CD8-positive, alpha-beta memory T cell (primary cell): ENCODE data around the gene NUP93. TPM values are rescaled to one million over a fixed set of nuclear protein-coding genes. Genes with fewer than 3 reads are reported as not detected.

Experiments
- CTCF ChIA-PET: fragments of 350-600 bp; sonication (Branson Sonifier 250); formaldehyde crosslinking; loops from one replicate; lab custom pipeline; 2021; ENCODE audit warnings: antibody characterized with exemption; lab: Charles Lee
- POLR2A ChIA-PET: fragments of 350-600 bp; sonication (Branson Sonifier 250); formaldehyde crosslinking; loops from one replicate; lab custom pipeline; 2021; ENCODE audit warnings: antibody characterized with exemption; lab: Charles Lee
- DNase-seq, 5 donors: peaks; one replicate each; pipeline versions ENCODE4 v3.0.0 to v3.0.0-alpha.2; 2020 to 2022; ENCODE audit warnings: mixed read lengths in 1 of 5
- H3K27ac ChIP-seq: one replicate; pipeline ENCODE4 v1.7.0; 2013; ENCODE audit warnings: low read depth, mild to moderate bottlenecking, low read length, moderate library complexity
- H3K27me3 ChIP-seq: 2 replicates; pipeline ENCODE4 v1.7.0; 2013; ENCODE audit warnings: low read length, mild to moderate bottlenecking; ENCODE audit not compliant: insufficient read depth, poor library complexity, severe bottlenecking
- H3K36me3 ChIP-seq: 2 replicates; pipeline ENCODE4 v1.7.0; 2013; ENCODE audit warnings: mild to moderate bottlenecking, low read length, moderate library complexity; ENCODE audit not compliant: insufficient read depth
- H3K4me1 ChIP-seq: 2 replicates; pipeline ENCODE4 v1.7.0; 2013; ENCODE audit warnings: mild to moderate bottlenecking, low read length, moderate library complexity; ENCODE audit not compliant: insufficient read depth
- H3K4me3 ChIP-seq: 2 replicates; pipeline ENCODE4 v1.7.0; 2013; ENCODE audit warnings: mild to moderate bottlenecking, low read length
- H3K9me3 ChIP-seq: 2 replicates; pipeline ENCODE4 v1.7.0; 2013; ENCODE audit warnings: mild to moderate bottlenecking, low read length
- H3K27ac Mint-ChIP-seq, 8 donors: one replicate each; pipeline ENCODE4 v1.8.0; 2020 to 2021; ENCODE audit warnings: mixed read lengths in 8 of 8, mild to moderate bottlenecking in 6 of 8, inconsistent platforms in 3 of 8, moderate library complexity in 3 of 8
- H3K27me3 Mint-ChIP-seq, 2 donors: one replicate each; pipeline ENCODE4 v1.8.0; 2020 to 2021; ENCODE audit warnings: mixed read lengths in 2 of 2, mild to moderate bottlenecking in 1 of 2, moderate library complexity in 1 of 2
- H3K36me3 Mint-ChIP-seq, 3 donors: one replicate each; pipeline ENCODE4 v1.8.0; 2020 to 2021; ENCODE audit warnings: mixed read lengths in 3 of 3, inconsistent platforms in 1 of 3, mild to moderate bottlenecking in 1 of 3
- H3K4me1 Mint-ChIP-seq, 3 donors: one replicate each; pipeline ENCODE4 v1.8.0; 2020 to 2021; ENCODE audit warnings: mixed read lengths in 3 of 3, inconsistent platforms in 1 of 3, mild to moderate bottlenecking in 1 of 3
- H3K4me3 Mint-ChIP-seq, 7 donors: one replicate each; pipeline ENCODE4 v1.8.0; 2020 to 2021; ENCODE audit warnings: mixed read lengths in 7 of 7, mild to moderate bottlenecking in 6 of 7, moderate library complexity in 4 of 7, inconsistent platforms in 2 of 7
- H3K9me3 Mint-ChIP-seq, 5 donors: one replicate each; pipeline ENCODE4 v1.8.0; 2020 to 2022; ENCODE audit warnings: mixed read lengths in 5 of 5, mild to moderate bottlenecking in 3 of 5, moderate library complexity in 2 of 5, inconsistent platforms in 1 of 5
- polyA plus RNA-seq: library from polyadenylated mRNA; unstranded; fragments of 300-500 nt; fragmentation: Illumina TruSeq; gene quantifications from one replicate; pipeline ENCODE4 v1.2.3, GENCODE V29; 2021
- total RNA-seq, 2 experiments: library from RNA; stranded (reverse); gene quantifications; one replicate each; pipeline ENCODE4 v1.2.3, GENCODE V29; 2021

The NUP93 gene
- total and polyA plus RNA-seq, 3 experiments from 2014 or later: 93.8 to 155 (median 153) TPM

DNA sequence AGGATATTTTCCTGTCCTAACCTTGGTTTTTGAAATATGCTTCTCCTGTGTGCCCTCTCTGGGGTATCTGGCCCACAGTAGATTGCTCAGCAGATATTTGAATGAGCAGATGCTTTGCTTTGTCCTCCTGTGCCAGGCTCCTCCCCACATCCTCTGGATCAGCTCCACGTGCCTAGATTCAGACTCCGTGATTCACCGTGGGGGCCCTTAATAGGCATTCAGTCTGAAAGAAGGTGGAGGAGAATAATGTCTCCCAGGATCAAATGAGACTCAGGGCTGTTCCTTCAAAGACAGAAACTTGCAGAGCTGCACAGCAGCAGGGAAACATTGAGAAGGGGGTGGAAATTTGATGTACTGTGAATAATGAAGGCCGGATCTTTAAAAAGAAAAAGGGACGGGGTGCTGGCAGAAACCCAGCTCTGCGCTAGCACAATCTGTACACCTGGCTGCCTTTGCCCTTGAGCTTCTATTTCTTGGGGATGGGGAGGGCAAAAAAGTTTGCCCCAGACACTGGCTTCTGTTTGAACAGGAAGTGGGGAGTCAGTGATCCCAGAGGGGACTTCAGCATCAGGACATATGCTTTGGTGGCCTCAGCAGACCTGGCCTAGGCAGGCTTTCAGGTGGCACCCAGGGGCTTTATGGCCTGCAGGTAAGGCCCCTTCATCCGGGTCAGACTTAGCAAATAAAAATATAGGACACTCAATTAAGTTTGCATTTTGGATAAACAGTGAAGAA is 119.2 kb downstream of the NUP93 start:
- Mint-ChIP-seq H3K27me3 (peaks cover 0 to 1% of the 10 kb centered on the region in 2 donors), H3K9me3 (no peaks in the 10 kb centered on the region), H3K4me3 (no peak overlapping the region), H3K36me3 (peaks cover 0 to 16% (median 3%) of the 10 kb centered on the region in 3 donors), H3K27ac (peak overlapping the region in 4 of 8 donors; percentile 11 to 61 (median 46)), H3K4me1 (peaks cover 16 to 27% (median 17%) of the 10 kb centered on the region in 3 donors)
- Histone ChIP-seq H3K4me3 (no peak overlapping the region), H3K4me1 (no peaks in the 10 kb centered on the region), H3K36me3 (no peaks in the 10 kb centered on the region), H3K27ac (no peak overlapping the region), H3K9me3 (no peaks in the 10 kb centered on the region), H3K27me3 (no peaks in the 10 kb centered on the region)
- ChIA-PET CTCF (no interaction called here), POLR2A (no interaction called here)
- DNase-seq: no peak

DNA sequence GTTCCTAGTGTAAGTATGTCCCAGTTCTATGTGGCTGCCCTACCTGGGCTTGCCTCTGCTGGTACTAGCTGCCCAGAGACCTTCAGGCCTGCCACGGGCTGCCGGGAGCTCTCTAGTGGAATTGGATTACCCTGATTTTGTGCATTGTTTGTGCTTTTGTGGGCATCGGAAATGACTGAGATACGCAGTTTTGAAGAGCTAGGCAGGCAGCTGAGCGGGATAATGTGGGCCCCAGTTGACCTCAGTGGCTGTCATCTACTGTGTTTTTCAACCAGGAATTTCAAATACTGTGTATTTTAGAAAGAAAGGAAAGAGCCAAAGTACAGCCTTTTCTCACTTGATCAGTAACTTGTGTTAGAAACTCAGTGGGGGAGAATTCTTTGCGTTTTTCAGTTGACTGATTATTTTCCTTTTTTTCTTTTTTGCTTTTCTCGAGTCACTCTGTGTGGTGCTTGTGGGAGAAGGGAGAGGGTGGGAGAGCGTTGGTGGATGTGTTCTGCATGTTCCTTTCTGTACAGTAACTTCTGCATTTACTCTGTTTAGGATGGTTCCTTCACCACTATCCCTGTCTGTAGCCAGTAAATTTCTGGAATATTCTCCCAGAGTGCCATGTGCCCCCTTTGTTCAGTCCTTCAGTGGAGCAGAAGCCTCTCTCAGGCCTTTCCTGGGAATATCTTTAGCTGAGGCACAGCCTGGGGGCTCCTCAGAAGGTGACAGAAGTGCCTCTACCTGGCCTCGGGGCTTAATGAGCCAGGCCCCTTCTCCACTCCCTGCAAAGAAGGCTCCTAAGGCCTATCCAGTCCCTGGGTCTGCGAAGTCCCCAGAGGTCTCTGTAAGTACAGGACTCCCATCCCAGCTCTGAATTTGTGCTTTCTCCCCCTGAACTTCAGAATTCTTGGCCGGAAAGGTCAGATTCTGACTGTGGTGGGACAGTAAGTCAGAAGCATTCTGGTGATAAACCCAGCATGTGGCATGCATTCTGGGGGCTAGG is 120.1 kb downstream of the NUP93 start:
- no peak overlapping the region for H3K4me3 ChIP-seq
- DNase-seq: peak in 1 of 5 donors; percentile 14
- no peaks in the 10 kb centered on the region for H3K9me3 Mint-ChIP-seq
- no peaks in the 10 kb centered on the region for H3K27me3 ChIP-seq
- no peaks in the 10 kb centered on the region for H3K36me3 ChIP-seq
- H3K9me3 ChIP-seq: no peaks in the 10 kb centered on the region
- H3K4me3 Mint-ChIP-seq: no peak overlapping the region
- no peaks in the 10 kb centered on the region for H3K4me1 ChIP-seq
- POLR2A ChIA-PET: no interaction called here
- H3K27me3 Mint-ChIP-seq: peaks cover 0 to 1% of the 10 kb centered on the region in 2 donors
- peaks cover 16 to 27% (median 17%) of the 10 kb centered on the region in 3 donors for H3K4me1 Mint-ChIP-seq
- peak overlapping the region in 4 of 8 donors; percentile 5 to 61 (median 39) for H3K27ac Mint-ChIP-seq
- H3K36me3 Mint-ChIP-seq: peaks cover 0 to 10% (median 0%) of the 10 kb centered on the region in 3 donors
- CTCF ChIA-PET: no interaction called here
- H3K27ac ChIP-seq: no peak overlapping the region

DNA sequence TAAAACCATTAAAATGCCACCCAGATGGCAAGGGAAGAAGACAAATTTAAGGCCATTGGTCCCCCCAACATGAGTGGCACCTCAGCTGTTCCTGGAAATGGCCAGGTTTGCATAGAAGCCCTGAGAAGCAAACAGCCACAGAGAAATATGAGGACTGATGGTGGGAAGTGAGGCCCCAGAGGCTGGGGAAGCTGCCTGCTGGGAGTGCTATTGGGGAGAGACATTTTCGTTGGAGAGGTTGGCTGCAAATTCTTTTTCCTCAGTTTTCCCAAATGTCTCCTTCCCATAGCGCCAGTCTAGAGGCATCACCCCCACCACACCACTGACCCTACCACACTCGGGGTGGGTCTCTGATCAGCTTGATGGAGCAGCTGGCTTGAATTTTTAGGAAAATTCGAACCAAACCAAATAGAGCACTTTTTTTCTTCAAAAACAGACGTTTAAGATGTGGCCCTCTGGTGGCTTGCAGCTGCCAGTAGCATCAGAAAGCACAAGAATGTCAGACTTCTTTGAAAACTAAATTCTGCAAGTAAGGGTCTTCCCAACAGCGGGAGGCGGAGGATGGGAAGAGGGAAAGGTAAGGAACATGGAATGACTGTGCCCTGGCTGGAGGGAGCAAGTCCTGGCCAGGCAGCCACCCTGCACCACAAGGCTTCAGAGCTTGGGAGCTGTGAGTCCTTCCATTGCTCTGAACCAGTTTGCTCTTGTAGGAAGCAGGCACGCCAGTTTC is 121.9 kb downstream of the NUP93 start:
- no peaks in the 10 kb centered on the region for H3K36me3 Mint-ChIP-seq
- POLR2A ChIA-PET: no interaction called here
- H3K27ac ChIP-seq: no peak overlapping the region

DNA sequence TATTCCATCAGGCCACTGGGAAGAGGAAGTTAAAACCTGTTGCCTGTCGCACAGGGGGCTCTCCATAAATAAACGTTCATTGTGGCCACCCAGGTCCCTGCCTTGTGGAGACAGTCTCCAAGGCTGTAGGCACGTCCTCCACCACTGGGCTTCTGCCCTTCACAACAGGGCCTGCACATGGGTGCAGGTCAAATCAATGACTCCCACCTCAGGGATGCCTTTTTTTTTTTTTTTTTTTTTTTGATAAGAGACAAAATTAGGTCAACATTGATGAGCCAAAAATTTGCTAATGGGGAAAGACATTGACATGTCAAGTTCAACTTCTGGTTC is 122.4 kb downstream of the NUP93 start:
- Mint-ChIP-seq H3K4me3 (no peak overlapping the region), H3K9me3 (no peaks in the 10 kb centered on the region), H3K27me3 (peaks cover 0 to 1% of the 10 kb centered on the region in 2 donors), H3K4me1 (peaks cover 8 to 18% (median 12%) of the 10 kb centered on the region in 3 donors), H3K36me3 (no peaks in the 10 kb centered on the region), H3K27ac (no peak overlapping the region)
- no peak overlapping the region for H3K27ac ChIP-seq
- no peaks in the 10 kb centered on the region for H3K27me3 ChIP-seq
- DNase-seq: peak in 1 of 5 donors; percentile 19
- H3K9me3 ChIP-seq: no peaks in the 10 kb centered on the region
- ChIA-PET POLR2A (no interaction called here), CTCF (no interaction called here)
- no peaks in the 10 kb centered on the region for H3K36me3 ChIP-seq
- no peaks in the 10 kb centered on the region for H3K4me1 ChIP-seq
- H3K4me3 ChIP-seq: no peak overlapping the region

More for the DNA sequence above, 121.9 kb downstream of the NUP93 start:
- H3K4me1 Mint-ChIP-seq: peaks cover 14 to 23% (median 16%) of the 10 kb centered on the region in 3 donors
- H3K27ac Mint-ChIP-seq: no peak overlapping the region
- Histone ChIP-seq H3K9me3 (no peaks in the 10 kb centered on the region), H3K4me1 (no peaks in the 10 kb centered on the region), H3K36me3 (no peaks in the 10 kb centered on the region), H3K27me3 (no peaks in the 10 kb centered on the region), H3K4me3 (no peak overlapping the region)
- no peak overlapping the region for H3K4me3 Mint-ChIP-seq
- DNase-seq: peak in 1 of 5 donors; percentile 8
- CTCF ChIA-PET: interaction anchor here (0.8 kb wide), 1 partner anchor 32 kb away, joined by 3 read pairs; no protein-coding TSS in a partner anchor
- H3K9me3 Mint-ChIP-seq: no peaks in the 10 kb centered on the region
- peaks cover 0 to 1% of the 10 kb centered on the region in 2 donors for H3K27me3 Mint-ChIP-seq

DNA sequence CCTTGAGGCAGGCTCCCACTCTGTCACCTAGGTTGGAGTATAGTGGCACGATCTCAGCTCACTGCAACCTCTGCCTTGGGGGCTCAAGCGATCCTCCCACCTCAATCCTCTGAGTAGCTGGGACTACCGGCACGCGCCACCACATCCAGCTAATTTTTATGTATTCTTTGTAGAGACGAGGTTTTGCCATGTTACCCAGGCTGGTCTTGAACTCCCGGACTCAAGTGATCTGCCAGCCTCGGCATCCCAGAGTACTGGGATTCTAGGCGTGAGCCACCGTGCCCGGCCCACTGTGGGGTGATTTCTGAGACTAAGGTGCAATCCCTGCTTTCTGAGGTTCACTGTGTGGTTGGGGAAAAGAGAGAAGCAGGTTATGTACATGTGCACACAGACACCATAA is 123.0 kb downstream of the NUP93 start:
- H3K36me3 ChIP-seq: no peaks in the 10 kb centered on the region
- no peak overlapping the region for H3K4me3 ChIP-seq
- no peaks in the 10 kb centered on the region for H3K4me1 ChIP-seq
- Mint-ChIP-seq H3K27ac (peak overlapping the region in 1 of 8 donors; percentile 49), H3K4me1 (peaks cover 2 to 12% (median 6%) of the 10 kb centered on the region in 3 donors), H3K4me3 (no peak overlapping the region), H3K36me3 (no peaks in the 10 kb centered on the region), H3K27me3 (peaks cover 0 to 1% of the 10 kb centered on the region in 2 donors), H3K9me3 (no peaks in the 10 kb centered on the region)
- peak in 1 of 5 donors; percentile 34 for DNase-seq
- H3K9me3 ChIP-seq: no peaks in the 10 kb centered on the region
- no peaks in the 10 kb centered on the region for H3K27me3 ChIP-seq
- ChIA-PET POLR2A (no interaction called here), CTCF (no interaction called here)
- no peak overlapping the region for H3K27ac ChIP-seq

DNA sequence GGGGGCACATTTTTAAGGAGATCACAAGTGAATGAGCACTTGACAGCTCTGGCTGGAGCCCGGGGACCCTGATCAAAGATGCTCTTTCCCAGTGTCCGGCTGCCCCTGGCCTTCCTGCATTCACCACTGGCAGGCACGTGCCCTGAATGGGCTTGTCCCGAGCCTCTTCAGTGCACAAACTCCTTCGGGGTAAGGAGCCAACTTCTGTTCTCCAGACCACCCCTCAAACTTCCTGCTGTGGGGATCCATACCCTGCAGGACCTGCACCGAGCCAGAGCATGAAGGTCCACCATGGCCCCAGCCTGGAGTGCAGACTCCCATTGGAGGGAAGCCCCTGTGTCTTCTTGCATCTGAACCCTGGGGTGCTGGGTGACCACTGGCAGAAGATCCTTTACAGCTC is 125.3 kb downstream of the NUP93 start:
- Histone ChIP-seq H3K4me3 (no peak overlapping the region), H3K36me3 (no peaks in the 10 kb centered on the region), H3K9me3 (no peaks in the 10 kb centered on the region), H3K27me3 (no peaks in the 10 kb centered on the region), H3K27ac (no peak overlapping the region), H3K4me1 (peaks cover 17% of the 10 kb centered on the region)
- ChIA-PET CTCF (interaction anchor here (2.7 kb wide), 1 partner anchor 12 kb away, joined by 16 read pairs; no protein-coding TSS in a partner anchor), POLR2A (no interaction called here)
- no peak overlapping the region for H3K27ac Mint-ChIP-seq
- H3K9me3 Mint-ChIP-seq: no peaks in the 10 kb centered on the region
- peak in 1 of 5 donors; percentile 9 for DNase-seq
- H3K4me1 Mint-ChIP-seq: peaks cover 8 to 20% (median 16%) of the 10 kb centered on the region in 3 donors
- H3K4me3 Mint-ChIP-seq: no peak overlapping the region
- no peaks in the 10 kb centered on the region for H3K36me3 Mint-ChIP-seq
- peaks cover 0 to 1% of the 10 kb centered on the region in 2 donors for H3K27me3 Mint-ChIP-seq

DNA sequence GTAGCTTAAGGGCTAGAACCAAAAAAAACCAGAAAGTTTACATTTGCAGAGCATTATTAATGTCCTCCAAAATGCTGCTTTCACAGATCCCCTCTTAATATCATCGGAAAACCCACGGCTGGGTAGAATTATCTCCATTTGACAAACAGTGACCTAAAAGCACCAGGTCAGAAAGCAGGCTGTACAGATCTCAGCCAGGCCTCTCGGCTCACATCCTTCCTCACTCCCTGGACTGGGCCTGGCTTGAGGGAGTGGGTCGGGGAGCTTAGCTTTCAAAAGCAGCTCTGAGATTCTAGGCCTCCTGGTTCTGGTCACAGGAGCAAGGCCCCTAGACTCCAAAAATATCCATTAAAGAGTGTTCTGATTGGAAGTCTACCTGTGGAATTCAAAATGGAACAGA is 126.0 kb downstream of the NUP93 start:
- Mint-ChIP-seq H3K27ac (peak overlapping the region in 2 of 8 donors; percentile 12 to 86), H3K27me3 (peaks cover 0 to 1% of the 10 kb centered on the region in 2 donors), H3K4me1 (peaks cover 15 to 28% (median 23%) of the 10 kb centered on the region in 3 donors), H3K9me3 (no peaks in the 10 kb centered on the region), H3K4me3 (no peak overlapping the region), H3K36me3 (no peaks in the 10 kb centered on the region)
- peaks cover 23% of the 10 kb centered on the region for H3K4me1 ChIP-seq
- H3K9me3 ChIP-seq: no peaks in the 10 kb centered on the region
- no peaks in the 10 kb centered on the region for H3K27me3 ChIP-seq
- H3K27ac ChIP-seq: no peak overlapping the region
- DNase-seq: no peak
- H3K36me3 ChIP-seq: no peaks in the 10 kb centered on the region
- ChIA-PET CTCF (interaction anchor here (2.7 kb wide), 1 partner anchor 11 kb away, joined by 16 read pairs; no protein-coding TSS in a partner anchor), POLR2A (no interaction called here)
- H3K4me3 ChIP-seq: no peak overlapping the region
